NCI-H2171 treated with DMSO at 0.1 percent for 48 hours (cell line): ENCODE results near the gene SRRM4.

ENCODE experiments used
- DNase-seq: peaks from one replicate; lab custom pipeline; 2025; lab: John Stamatoyannopoulos, UW

The SRRM4 gene

DNA sequence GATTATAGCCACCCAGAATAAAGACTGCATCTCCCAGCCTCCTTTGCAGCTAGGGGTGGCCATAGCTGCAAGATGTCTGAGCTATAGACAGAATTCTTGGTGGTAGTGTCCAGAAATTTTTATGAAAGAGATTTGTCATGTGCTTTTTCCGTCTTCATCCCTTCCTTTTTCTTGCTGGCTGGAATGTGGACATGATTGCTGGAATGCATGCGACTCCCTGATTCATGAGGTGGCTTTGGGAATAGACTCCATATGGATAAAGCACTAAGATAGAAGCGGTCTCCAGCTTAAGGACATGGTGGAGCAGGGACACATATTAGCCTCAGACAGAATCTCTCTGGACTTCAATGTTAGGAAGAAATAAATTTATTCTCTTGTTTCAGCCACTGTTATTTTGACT is 187.4 kb downstream of the SRRM4 start:
- DNase-seq = no peak

DNA sequence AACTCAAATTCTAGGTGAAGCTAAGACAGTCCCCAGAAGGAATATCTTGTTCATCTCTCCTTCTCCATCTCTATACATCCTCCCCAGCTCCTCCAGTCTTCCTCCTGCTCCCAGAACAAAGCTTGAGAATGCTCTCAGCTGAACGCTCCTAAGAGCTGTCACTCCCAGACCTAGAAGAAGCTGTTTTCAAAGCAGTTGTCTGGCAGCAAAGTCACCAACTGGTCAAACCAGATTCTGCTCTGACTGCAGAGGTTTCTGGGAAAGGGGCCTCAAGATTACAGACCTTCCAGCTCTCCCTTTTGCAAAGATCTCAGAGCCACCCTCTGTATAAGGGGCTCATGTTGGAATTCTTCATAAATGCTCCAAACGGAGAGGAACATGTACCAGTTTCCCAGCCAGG is 187.8 kb downstream of the SRRM4 start:
- no peak for DNase-seq

DNA sequence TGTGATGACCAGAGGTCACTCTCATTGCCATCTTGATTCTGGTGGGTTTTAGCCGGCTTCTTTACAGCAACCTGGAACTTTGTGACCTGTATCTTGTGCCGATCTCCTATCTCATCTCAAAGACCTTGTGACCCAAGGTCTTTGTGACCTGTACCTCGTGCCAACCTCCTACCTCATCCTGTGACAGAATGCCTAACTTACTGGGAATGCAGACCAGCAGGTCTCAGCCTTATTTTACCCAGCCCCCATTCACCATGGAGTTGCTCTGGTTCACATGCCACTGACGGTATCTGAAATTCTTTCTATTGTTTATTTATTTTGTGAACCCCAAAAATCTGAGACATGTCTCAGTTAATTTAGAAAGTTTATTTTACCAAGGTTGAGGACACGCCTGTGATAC is 189.9 kb downstream of the SRRM4 start:
- no peak for DNase-seq

DNA sequence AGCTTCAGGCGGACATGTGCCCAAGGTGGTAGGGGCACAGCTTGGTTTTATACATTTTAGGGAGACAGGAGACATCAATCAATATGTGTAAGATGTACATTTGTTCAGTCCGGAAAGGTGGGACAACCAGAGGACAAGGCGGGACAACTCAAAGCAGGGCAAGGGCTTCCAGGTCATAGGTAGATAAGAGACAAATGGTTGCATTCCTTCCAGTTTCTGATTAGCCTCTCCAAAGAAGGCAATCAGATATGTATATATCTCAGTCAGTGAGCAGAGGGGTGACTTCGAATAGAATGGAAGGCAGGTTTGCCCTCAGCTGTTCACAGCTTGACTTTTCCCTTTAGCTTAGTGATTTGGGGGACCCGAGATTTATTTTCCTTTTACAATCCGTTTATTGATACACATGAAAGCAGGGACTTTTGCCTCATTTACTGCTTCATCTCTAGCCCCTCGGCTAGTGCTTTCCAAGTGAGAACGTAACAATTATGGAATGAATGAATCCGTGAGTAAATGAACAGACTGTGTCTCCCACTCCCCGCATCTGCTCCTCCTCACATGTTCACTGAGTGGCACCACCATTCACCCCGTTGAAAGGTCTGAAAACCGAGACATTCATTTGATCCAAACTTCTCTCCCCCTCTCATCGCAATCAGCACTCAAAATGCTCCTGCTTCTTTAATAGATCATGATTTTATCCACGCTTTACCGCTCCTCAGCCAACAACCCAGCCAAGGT is 190.5 kb downstream of the SRRM4 start:
- DNase-seq = no peak

DNA sequence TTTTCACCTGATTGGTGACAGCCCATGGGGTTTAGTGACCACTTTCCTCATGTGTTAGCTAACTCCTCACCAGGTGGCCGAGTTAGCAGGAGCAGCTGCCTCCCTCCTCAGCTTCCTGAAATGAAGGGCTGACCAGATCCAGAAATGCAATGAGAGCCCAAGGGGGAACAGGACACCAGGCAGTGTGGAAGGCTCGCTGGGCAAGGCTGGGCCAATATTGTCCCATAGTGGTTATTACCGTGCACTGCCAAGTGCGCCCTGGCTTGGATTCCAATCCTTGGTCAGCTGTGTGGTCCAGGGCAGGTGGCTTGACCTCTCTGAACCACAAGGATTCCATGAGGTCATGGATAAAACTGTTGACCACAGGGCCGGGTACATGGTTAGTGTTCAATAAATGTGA is 193.7 kb downstream of the SRRM4 start:
- DNase-seq = no peak

DNA sequence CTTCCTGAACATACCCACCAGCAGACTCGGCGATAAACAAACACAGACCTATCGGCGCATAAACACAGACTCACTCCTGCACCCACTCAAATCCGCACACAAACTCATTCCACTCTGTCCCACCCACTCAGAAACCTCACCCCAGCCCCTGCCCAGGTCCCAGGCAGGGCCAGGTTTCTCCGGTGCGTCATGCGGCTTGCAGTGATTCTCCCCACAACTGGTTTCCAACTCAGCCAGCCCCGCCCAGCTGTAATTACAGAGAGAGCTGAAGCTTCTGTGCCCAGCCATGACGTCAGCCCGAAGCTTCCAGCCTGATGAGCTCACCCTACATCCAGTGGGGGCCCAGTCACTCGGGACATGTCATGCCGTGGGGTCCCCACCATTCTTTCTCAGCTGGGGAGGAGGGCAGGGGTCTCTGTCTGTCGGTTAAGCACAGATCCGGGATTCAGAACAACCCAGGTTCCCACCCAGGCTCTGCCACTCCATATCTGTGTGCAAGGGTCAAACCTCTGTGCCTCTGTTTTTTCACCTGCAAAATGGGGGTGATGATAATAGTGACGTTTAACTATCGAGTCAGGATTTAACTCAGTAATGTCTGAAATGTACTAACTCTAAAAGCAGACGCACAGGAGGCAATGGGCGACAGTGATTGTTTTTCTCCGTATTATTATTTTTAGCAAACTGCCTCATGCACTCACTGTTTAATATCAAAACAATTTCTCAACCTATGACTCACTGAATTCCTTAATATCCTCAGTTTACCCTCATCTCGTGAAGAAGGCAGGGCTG is 195.1 kb downstream of the SRRM4 start:
- peak; percentile 49 for DNase-seq

DNA sequence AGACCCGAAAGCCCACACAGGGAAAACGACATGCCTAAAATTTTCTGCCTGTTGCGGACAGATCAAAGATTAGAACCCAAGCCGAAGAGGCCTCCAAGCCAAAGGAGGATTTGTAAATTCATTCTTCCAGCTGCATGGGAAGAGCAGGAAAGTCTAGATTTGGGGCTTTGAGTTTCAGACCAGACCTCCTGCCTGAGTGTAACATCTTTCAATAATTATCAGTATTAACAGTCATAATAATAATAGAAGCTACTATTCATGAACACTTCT is 195.7 kb downstream of the SRRM4 start:
- no peak for DNase-seq

DNA sequence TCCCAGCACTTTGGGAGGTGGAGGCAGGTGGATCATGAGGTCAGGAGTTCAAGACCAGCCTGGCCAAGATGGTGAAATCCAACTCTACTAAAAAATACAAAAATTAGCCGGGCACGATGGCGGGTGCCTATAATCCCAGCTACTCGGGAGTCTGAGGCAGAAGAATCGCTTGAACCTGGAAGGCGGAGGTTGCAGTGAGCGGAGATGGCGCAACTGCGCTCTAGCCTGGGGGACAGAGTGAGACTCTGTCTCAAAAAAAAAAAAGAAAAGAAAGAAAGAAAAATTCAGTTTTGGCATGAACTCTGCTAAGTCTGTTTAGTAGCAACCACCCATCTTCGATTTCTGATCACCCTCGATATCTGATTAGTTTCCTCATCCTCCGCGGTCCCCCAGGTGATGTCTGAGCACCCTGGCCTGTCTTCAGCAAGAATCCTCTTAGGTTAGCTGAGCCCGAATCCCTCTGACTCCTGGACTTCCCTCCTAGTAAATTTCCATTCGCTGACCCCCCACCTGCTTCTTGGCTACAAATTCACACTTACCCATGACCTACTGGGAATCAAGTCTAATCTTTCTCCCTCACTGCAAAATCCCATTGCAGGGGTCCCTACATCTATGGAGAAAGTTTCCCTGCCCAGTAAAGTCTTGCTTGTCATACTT is 196.5 kb downstream of the SRRM4 start:
- no peak for DNase-seq

DNA sequence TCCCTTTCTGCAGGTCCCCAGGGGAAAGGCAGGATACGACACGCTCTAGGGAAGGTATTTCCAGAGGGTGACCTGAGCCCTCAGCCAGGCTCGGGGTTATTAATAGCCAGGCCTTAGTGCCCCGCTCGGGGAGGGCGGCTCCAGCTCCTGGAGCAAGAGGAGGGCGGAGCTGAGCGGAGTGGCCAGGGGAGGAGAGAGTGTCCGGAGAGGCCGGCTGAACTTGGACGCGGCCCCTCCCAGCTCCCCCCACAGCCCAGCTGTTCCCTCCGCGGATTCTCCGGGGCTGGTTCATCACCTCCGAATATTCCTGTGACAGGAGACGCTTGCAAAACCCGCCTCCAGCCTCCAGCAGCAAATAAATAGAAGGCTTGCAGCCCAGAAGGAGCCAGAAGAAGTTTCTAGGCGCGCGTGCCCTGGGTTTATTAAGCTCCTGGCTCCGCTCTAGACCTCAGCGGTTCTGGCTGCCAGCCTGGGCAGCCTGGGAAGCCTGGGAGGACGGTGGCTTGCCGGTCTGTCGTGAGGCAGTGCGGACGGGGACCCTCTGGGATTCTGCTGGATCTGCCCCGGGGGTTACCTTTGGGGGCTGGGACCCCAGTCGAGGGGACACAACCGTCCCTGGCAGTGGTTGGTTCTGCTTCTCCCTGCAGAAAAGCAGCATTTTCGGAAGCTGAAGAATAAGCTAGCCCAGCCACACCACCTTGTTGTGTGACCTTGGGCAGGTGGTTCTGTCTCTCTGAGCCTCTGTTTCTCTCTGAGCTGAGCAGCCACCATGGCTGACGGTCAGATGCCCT is 197.4 kb downstream of the SRRM4 start, which contains the start of gene HSPB8:
TSS of gene HSPB8 (plus strand) at position 388 of the 791 bp plus-strand sequence. CDS start at position 770, 382 bp downstream.
- peak; percentile 64 for DNase-seq

DNA sequence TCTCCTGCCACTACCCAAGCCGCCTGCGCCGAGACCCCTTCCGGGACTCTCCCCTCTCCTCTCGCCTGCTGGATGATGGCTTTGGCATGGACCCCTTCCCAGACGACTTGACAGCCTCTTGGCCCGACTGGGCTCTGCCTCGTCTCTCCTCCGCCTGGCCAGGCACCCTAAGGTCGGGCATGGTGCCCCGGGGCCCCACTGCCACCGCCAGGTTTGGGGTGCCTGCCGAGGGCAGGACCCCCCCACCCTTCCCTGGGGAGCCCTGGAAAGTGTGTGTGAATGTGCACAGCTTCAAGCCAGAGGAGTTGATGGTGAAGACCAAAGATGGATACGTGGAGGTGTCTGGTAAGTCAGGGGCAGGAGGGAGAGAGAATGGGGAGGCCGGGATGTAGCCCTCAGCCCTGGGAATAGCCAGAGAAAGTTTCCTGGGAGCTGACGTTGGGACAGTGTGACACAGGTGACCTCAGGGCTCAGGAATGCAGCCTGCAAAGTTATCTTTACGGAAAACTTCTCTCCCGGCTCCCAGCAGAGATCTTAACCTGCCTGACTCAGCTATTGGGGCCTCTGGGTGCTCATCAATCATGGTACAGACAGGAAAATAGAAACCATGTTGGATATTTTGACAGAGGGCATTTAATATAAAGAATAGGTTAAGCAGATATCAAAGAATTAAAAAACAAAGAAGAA is 198.1 kb downstream of the SRRM4 start:
- no peak for DNase-seq

DNA sequence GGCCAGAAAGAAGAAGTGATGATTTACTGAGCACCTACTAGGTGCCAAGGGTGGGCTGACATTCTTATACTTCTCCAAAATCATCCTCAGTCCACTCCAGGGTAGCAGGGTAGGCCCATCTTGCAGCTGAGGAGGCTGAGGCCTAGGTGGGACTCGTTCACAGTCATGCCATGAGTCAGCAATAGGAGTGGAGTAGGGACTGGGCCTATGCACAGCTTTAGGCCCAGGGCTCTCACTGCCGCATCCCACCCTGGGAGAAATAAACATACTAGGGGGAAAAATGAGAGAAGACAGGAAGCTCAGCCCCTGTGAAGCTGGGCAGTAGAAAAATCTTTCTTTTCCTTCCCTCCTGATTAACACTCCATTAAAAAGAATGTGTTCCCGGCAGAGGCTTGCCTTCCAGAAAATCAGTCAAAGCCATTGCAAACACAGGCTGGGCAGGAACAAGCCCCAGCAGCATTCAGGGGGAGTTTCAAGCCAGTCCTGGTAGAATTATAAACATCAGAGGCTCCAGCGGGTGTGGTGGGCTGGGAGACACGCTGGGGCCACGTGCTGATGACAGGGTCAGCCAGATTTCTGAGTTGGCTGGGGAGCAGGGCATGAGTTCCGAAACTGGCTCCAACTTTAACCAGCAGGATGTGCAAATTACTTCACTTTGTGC is 199.2 kb downstream of the SRRM4 start:
- no peak for DNase-seq

DNA sequence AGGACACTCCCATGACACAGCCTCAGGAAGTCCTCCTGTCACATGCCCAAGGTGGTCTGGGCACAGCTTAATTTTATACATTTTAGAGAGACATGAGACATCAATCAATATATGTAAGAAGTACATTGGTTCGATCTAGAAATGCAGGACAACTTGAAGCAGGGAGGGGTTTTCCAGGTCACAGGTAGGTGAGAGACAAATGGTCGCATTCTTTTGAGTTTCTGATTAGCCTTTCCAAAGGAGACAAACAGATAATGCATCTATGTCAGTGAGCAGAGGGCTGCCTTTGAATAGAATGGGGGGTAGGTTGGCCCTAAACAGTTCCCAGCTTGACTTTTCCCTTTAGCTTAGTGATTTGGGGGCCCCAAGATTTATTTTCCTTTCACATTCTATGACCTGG is 199.9 kb downstream of the SRRM4 start:
- DNase-seq = no peak

DNA sequence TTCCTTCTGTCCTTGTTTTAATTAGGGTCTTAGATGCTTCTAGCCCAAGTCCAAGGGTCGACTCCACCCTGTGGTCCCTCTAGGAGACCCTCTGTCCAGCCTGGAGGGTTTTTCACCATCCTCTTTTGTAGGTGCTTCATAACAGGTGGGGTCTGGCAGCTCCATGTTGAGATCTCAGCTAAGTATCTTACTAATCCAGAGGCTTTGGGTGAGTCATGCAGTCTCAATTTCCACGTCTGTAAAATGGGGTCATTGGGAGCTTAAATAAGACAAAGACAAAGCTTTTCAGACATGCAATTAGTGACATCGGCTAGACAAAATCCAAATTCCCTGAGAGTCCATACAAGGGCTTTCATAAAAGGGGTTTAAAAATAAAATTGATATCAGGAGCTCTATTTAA is 200.6 kb downstream of the SRRM4 start:
- no peak for DNase-seq

DNA sequence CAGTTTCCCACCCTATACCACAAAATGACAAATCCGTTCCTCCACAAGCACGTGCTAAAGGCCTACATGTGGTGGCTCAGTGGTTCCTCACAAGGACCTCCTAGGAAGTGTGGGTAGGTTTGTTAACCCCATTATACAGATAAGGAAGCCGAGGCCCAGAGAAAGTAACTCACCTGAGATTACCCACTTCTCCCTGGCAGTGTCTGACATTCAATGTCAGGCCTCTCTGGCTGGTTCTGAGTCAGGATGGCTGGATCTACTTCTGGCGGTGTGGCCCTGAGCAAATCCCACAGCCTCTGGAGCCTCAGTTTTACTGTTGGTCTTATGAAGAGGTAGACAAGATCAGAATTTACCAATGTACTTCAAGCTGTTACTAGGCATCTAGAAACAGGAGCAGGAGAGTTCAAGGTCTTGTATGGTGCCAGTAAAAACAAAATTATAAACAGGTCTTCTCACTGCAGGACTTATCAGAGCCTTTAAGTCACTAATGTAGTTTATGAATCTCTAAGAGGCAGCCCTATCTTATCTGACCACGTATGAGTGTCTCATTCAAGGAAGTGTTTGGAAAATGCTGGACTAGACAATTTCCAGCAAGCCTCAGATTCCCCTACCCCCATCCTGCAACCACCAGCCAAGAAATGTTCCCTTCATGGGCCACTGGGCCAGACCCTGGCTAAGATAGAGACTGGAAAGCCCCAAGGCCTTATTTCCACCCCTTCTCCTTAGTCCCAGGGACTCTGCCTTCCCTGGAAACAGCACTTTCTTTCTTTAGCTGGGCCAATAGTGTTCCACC is 201.6 kb downstream of the SRRM4 start:
- DNase-seq = no peak

DNA sequence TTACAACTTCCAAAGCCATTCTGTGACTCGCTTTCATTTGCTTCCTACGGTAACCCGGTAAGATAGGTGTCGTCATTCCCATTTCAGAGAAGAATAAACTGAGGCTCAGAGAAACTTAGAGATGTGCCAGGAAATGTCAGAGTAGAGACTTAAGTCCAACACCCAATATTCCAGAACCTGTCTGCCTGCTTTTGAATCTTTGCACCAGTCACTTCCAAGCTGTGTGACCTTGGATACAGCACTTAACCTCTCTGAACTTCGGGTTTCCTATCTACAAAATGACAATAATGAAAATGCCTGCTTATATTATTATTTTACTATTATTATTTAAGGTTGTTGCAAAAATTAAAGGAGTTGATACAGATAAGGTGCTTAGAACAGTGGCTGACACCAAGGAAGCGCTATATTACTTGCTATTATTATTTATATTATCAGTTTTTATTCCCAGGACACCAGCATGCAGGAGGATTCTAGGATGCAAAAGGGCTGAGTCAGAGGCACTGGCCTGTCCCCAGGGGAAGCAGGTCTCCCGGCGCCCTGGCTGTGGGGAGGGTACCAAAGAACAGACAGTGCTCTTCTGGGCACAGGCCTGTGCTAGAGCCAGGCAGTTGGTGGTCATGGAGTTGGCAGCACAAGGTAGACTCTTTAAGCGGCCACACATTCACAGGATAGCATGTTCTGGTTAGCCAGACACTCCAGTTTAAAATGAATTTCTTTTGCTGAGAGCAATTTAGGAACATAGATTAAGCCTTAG is 202.8 kb downstream of the SRRM4 start:
- no peak for DNase-seq

DNA sequence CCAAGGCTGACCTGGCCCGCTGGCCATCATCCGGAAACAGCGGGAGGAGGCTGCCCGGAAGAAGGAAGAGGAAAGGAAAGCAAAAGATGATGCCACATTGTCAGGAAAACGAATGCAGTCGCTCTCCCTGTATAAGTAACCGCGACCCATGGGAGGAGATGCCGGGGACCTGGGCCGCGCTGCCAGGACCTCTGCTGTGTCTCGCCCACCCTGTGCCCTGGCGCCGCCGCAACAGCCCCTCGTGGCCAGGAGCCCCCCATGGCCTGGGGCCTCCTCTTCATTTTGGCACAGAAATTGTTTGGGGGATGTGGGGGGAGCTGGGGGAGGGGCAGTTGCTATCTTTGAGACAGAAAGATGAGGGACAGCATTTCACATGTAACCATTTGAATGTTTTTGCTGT is 213.9 kb downstream of the SRRM4 start:
- no peak for DNase-seq

DNA sequence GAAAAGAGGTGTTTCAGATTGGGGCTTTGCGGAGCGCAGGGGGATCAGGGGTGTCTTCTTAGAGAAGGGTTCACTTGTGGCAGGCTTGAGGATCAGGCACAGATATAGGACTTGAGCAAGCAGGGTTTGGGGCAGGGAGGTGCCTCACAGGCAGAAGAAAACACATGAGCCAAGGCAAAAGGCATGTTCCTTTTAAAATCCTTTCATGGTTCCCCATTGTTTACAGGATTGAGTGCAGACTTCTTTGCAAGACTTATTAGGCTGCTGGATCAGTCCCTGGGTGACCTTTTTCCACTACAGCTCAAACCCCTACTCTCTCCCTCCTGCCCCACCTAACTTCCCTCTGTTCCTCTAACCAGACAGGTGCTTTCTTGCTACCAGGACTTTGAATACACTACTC is 217.1 kb downstream of the SRRM4 start:
- no peak for DNase-seq

DNA sequence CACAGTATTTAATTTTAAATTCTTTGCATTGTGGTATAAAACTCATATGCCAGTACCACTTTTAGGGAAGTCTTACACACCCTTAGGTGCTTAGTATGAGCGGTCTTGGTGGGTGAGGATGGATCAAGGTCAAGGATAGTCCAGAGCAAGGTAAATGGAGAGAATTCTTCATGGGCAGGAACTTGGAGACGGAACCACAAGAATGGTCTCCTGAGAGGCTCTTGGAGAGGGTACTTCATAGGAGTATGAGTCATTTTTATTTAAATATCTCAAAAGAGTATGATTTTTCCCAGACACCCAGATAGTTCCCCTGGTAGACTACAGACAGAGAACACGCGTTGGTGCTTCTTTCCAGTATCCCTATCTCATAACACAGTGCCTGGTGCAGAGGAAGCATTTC is 219.3 kb downstream of the SRRM4 start:
- DNase-seq = no peak

DNA sequence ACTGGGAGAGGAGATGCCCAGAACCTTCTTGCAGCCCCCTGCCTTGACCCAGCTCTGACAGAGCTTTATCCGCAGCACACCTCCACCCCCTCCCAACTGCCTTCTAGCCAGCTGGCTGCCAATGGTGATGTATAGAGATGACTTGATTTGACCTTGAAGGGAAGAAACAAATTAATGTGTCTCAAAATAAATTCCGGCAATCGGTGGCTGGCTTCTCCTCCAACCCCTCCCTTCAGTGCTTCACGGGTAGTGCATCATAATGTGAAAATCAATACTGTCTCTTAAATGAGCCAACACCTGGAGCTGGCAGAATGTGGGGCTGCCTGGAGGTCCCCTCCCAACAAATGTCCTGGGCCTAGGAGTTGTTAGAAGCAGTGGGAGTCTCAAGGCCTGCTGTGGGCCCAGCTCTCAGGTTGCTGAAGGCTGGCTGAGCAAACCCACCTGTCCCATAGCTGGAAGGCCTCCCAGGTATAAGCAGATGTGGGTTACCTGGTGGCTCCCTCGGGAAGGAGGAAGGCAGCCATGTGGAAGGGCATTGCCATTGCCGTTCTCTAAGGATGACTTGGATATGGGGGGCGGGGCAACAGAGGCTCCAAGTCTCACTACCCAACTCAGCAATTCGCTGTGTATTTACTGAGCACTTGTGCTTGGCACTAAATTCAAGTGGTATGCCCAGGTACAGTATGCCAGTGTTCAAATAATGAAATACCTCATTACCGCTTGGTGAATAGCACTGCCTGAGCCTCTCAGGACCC is 220.6 kb downstream of the SRRM4 start:
- DNase-seq = peak; percentile 97
